T-helper 2 cell treated with Interferon-gamma antibody and Interleukin-4, amounts not matched to agents 100 ng/mL and 5 ng/mL, for 36 hours (primary cell): Measurements from ENCODE around the gene TPST1. TPM values are rescaled to one million over a fixed set of nuclear protein-coding genes. Genes with fewer than 3 reads are reported as not detected.
"Not testable (repeated sequence)": the region's sequence is repeated elsewhere in the genome, so short reads cannot be mapped to it uniquely, and the experiment has no call there.

ENCODE experiments used
- intact Hi-C: fragments of 100-400 bp; cut with micrococcal nuclease; formaldehyde crosslinking; loops from one replicate; pipeline ENCODE4 v1.15.1; 2023
- total RNA-seq: library from RNA; stranded (reverse); gene quantifications from 2 replicates; pipeline ENCODE4 v1.2.3, GENCODE V29; 2022

The TPST1 gene
- 0.48 and 0.55 TPM in 2 replicates for total RNA-seq

GRCh38 chr7:66204822-66205740 is at the start of gene TPST1:
TPST1 (plus strand) TSS chr7:66205334; CDS start chr7:66240426, 35,092 bp downstream.
- intact Hi-C loops, result loop anchor here (10.0 kb wide), 1 partner anchor 130 kb away; the partner anchor contains the start of gene ASL

- intact Hi-C loops, result not testable (repeated sequence)
Measured at GRCh38 chr7:66156035-66156434, 49.1 kb upstream of the TPST1 start.

GRCh38 chr7:66157060-66157459 is 48.1 kb upstream of the TPST1 start:
- intact Hi-C loops, result no loop called here

- intact Hi-C loops, result no loop called here
Measured at GRCh38 chr7:66162622-66163021, 42.5 kb upstream of the TPST1 start.

- intact Hi-C loops, result no loop called here
Measured at GRCh38 chr7:66163186-66163610, 41.9 kb upstream of the TPST1 start.

GRCh38 chr7:66164356-66164755 is 40.8 kb upstream of the TPST1 start:
- intact Hi-C loops, result no loop called here

- intact Hi-C loops, result no loop called here
Measured at GRCh38 chr7:66167773-66168387, 37.3 kb upstream of the TPST1 start.

GRCh38 chr7:66169616-66170015 is 35.5 kb upstream of the TPST1 start:
- intact Hi-C loops, result no loop called here

GRCh38 chr7:66170309-66171231 is 34.6 kb upstream of the TPST1 start:
- intact Hi-C loops, result no loop called here

GRCh38 chr7:66172536-66173401 is 32.4 kb upstream of the TPST1 start:
- intact Hi-C loops, result not testable (repeated sequence)

GRCh38 chr7:66173856-66174255 is 31.3 kb upstream of the TPST1 start:
- intact Hi-C loops, result no loop called here

- intact Hi-C loops, result not testable (repeated sequence)
Measured at GRCh38 chr7:66175006-66175405, 30.1 kb upstream of the TPST1 start.

- intact Hi-C loops, result no loop called here
Measured at GRCh38 chr7:66176914-66177313, 28.2 kb upstream of the TPST1 start.

- intact Hi-C loops, result no loop called here
Measured at GRCh38 chr7:66178258-66178657, 26.9 kb upstream of the TPST1 start.

GRCh38 chr7:66181329-66181728 is 23.8 kb upstream of the TPST1 start:
- intact Hi-C loops, result no loop called here

GRCh38 chr7:66181845-66182244 is 23.3 kb upstream of the TPST1 start:
- intact Hi-C loops, result no loop called here

GRCh38 chr7:66182920-66183319 is 22.2 kb upstream of the TPST1 start:
- intact Hi-C loops, result no loop called here

GRCh38 chr7:66183700-66184099 is 21.4 kb upstream of the TPST1 start:
- intact Hi-C loops, result no loop called here

- intact Hi-C loops, result no loop called here
Measured at GRCh38 chr7:66185680-66186187, 19.4 kb upstream of the TPST1 start.

GRCh38 chr7:66186991-66187390 is 18.1 kb upstream of the TPST1 start:
- intact Hi-C loops, result no loop called here
